Esophagus muscularis mucosa (tissue), 4 donors: ENCODE measurements around the gene CENPP. TPM values are rescaled to one million over a fixed set of nuclear protein-coding genes. Genes with fewer than 3 reads are reported as not detected.

ENCODE experiments used
- DNase-seq: peaks from one replicate; pipeline ENCODE4 v3.0.0-alpha.2; 2017; ENCODE audit errors: extremely low spot score
- H3K27ac ChIP-seq, 4 donors: fragments of 200-600 bp; sonication (generic); replicated peaks in 1 of 4; 1 replicate in 3 of 4; 2 replicates in 1 of 4; pipeline ENCODE4 v1.5.1; 2016 to 2019; ENCODE audit warnings: mild to moderate bottlenecking in 1 of 4
- H3K27me3 ChIP-seq, 4 donors: fragments of 200-600 bp; sonication (generic); one replicate each; pipeline versions ENCODE4 v1.5.1 to v1.6.0; 2016 to 2019
- H3K36me3 ChIP-seq, 4 donors: fragments of 200-600 bp; sonication (generic); one replicate each; pipeline ENCODE4 v1.5.1; 2016 to 2019
- H3K4me1 ChIP-seq, 4 donors: fragments of 200-600 bp; sonication (generic); one replicate each; pipeline ENCODE4 v1.5.1; 2016 to 2019
- H3K4me3 ChIP-seq, 4 donors: fragments of 200-600 bp; sonication (generic); 1 replicate in 2 of 4; 2 replicates in 2 of 4; pipeline ENCODE4 v1.5.1; 2016 to 2019; ENCODE audit warnings: mild to moderate bottlenecking in 4 of 4, moderate library complexity in 1 of 4
- H3K9me3 ChIP-seq, 4 donors: fragments of 200-600 bp; sonication (generic); 1 replicate in 3 of 4; 2 replicates in 1 of 4; pipeline ENCODE4 v1.5.1; 2016 to 2019
- CTCF ChIP-seq, 3 experiments: fragments of 200-600 bp in 2 of 3; fragments of 450-650 bp in 1 of 3; sonication (generic) in 2 of 3; IDR thresholded peaks; one replicate each; pipeline ENCODE4 v1.5.1; 2017 to 2019; ENCODE audit warnings: antibody characterized with exemption in 3 of 3, mild to moderate bottlenecking in 2 of 3, moderate library complexity in 1 of 3
- EP300 ChIP-seq: sonication (generic); formaldehyde crosslinking; IDR thresholded peaks from one replicate; pipeline ENCODE4 v1.6.1; 2017; ENCODE audit warnings: antibody characterized with exemption
- POLR2A ChIP-seq: fragments of 450-650 bp; IDR thresholded peaks from one replicate; pipeline ENCODE4 v1.6.1; 2017; ENCODE audit warnings: antibody characterized with exemption, moderate library complexity, mild to moderate bottlenecking, low read depth
- POLR2AphosphoS5 ChIP-seq, 2 donors: sonication (generic); formaldehyde crosslinking; IDR thresholded peaks; one replicate each; pipeline ENCODE4 v1.6.1; 2017; ENCODE audit warnings: antibody characterized with exemption in 2 of 2
- WGBS: methylation state at CpG from one replicate; pipeline ENCODE4 v1.1.5; 2018; 5-methylcytosine and 5-hydroxymethylcytosine counted together
- intact Hi-C: fragments of 100-400 bp; cut with DNase I; formaldehyde crosslinking; loops from one replicate; pipeline ENCODE4 v1.15.1; 2023
- total RNA-seq, 4 donors: library from RNA; depleted of rRNA; stranded (reverse); fragments of >200 nt; gene quantifications; one replicate each; pipeline versions ENCODE4 v1.1.0 to v1.2.1, GENCODE V29; 2016

The CENPP gene
- total RNA-seq, 4 donors from 2014 or later, result 1.0 to 5.8 (median 2.0) TPM

- TF ChIP-seq POLR2A (no peak), CTCF (IDR thresholded peaks at IDR 0.05) (peak in 1 of 3 experiments; percentile 23)
- intact Hi-C loops, result loop anchor here (5.0 kb wide), 1 partner anchor 125 kb away; no protein-coding TSS in a partner anchor
- WGBS, result no CpG with 5 or more reads among the region's 2 CpGs
These were observed 181.3 kb downstream of the CENPP start for GRCh38 chr9:92507005-92507404.

GRCh38 chr9:92507496-92507895, 181.7 kb downstream of the CENPP start:
- no peaks in the 10 kb centered on the region for H3K36me3 ChIP-seq
- peak overlapping the region; percentile 80 to 88 (median 83) for H3K27ac ChIP-seq
- H3K4me3 ChIP-seq, result no peak overlapping the region
- no peaks in the 10 kb centered on the region for H3K27me3 ChIP-seq
- TF ChIP-seq EP300 (no peak), POLR2A (no peak), CTCF (IDR thresholded peaks at IDR 0.05) (no peak), POLR2AphosphoS5 (IDR thresholded peaks at IDR 0.05) (no peak)
- peaks cover 20 to 77% (median 70%) of the 10 kb centered on the region in 4 donors for H3K4me1 ChIP-seq
- DNase-seq, result no peak
- no peaks in the 10 kb centered on the region for H3K9me3 ChIP-seq
- WGBS, result 53% methylated on average over 4 of the region's 4 CpGs
- intact Hi-C loops, result loop anchor here (5.0 kb wide), 1 partner anchor 125 kb away; no protein-coding TSS in a partner anchor

More at GRCh38 chr9:92507005-92507404, 181.3 kb downstream of the CENPP start:
- Histone ChIP-seq H3K27ac (peak overlapping the region; percentile 80 to 88 (median 83)), H3K27me3 (no peaks in the 10 kb centered on the region), H3K36me3 (no peaks in the 10 kb centered on the region), H3K4me3 (no peak overlapping the region), H3K4me1 (peaks cover 20 to 77% (median 70%) of the 10 kb centered on the region in 4 donors), H3K9me3 (no peaks in the 10 kb centered on the region)
- DNase-seq, result no peak

GRCh38 chr9:92508018-92508820, 182.5 kb downstream of the CENPP start:
- H3K9me3 ChIP-seq, result no peaks in the 10 kb centered on the region
- peaks cover 20 to 79% (median 74%) of the 10 kb centered on the region in 4 donors for H3K4me1 ChIP-seq
- intact Hi-C loops, result loop anchor here (5.0 kb wide), 1 partner anchor 124 kb away; no protein-coding TSS in a partner anchor
- TF ChIP-seq EP300, result no peak
- TF ChIP-seq POLR2AphosphoS5 (IDR thresholded peaks at IDR 0.05), result no peak
- peak; percentile 13 to 35 (median 28) for TF ChIP-seq CTCF (IDR thresholded peaks at IDR 0.05)
- no peak for TF ChIP-seq POLR2A
- H3K27ac ChIP-seq, result peak overlapping the region; percentile 80 to 88 (median 83)
- 22% methylated on average over 9 of the region's 10 CpGs for WGBS
- peak overlapping the region in 2 of 4 donors; percentile 12 to 15 for H3K4me3 ChIP-seq
- H3K36me3 ChIP-seq, result no peaks in the 10 kb centered on the region
- DNase-seq, result no peak
- H3K27me3 ChIP-seq, result no peaks in the 10 kb centered on the region

- intact Hi-C loops, result loop anchor here (5.0 kb wide), 1 partner anchor 123 kb away; no protein-coding TSS in a partner anchor
- Histone ChIP-seq H3K9me3 (no peaks in the 10 kb centered on the region), H3K4me1 (peaks cover 20 to 77% (median 70%) of the 10 kb centered on the region in 4 donors), H3K27me3 (no peaks in the 10 kb centered on the region), H3K4me3 (no peak overlapping the region), H3K36me3 (no peaks in the 10 kb centered on the region), H3K27ac (peak overlapping the region; percentile 10 to 88 (median 81))
- 98% methylated on average over 5 of the region's 5 CpGs for whole genome bisulfite sequencing
- DNase-seq, result no peak
- no peak for TF ChIP-seq CTCF (IDR thresholded peaks at IDR 0.05)
- no peak for TF ChIP-seq POLR2A
- no peak for TF ChIP-seq POLR2AphosphoS5 (IDR thresholded peaks at IDR 0.05)
- TF ChIP-seq EP300, result no peak
These were observed 183.3 kb downstream of the CENPP start for GRCh38 chr9:92509050-92509449.
